ENCODE data around the gene PLPPR5.

The PLPPR5 gene

DNA sequence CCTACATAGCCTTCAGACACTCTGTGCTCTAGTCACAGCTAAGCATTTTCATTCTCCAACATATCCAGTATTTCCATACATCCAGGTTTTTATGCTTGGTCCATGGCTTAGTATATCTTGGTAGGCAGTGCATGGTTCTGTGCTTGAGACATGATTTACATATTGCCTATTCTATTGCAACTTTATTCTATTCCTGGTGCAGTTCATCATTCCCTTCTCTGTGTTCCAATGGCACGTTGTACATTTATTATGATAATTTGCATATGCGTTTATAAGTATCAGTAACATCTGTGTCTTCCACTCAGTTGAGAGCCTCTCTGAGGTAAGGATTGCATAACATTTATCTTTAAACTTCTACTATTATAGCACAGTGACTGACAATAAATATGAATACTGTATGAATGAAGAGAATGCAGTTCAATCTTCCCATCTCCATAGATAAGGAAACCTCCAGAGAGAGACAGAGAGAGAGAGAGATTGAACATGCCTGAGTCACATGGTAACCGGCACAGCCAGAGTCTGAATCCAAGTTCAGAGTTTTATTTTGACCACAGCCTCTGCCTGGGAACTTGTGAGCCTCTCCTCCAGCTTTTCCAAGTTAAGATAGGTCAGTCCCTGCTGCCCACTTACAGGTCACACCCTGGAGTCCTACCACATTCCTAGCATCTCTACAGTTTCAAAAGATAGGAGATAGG lies 41.5 kb downstream of the PLPPR5 start:
- no peak overlapping the region for H3K27ac ChIP-seq (ENCODE audit: low read depth, low read length)

DNA sequence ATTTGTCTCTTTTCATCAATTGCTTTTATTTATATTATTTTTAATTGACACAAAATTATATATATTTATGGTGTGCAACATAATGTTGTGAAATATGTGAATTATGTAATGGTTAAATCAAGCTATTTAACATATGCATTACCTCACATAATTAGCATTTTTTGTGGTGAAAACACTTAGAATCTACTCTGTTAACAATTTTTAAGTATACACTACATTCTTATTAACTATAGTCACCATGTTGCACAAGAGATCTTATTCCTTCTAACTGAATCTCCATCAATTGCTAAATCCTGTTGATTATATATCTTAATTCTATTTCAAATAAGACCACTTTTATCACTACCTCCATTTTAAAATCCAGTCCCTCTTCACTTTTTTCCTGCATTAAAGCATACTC lies 42.5 kb downstream of the PLPPR5 start:
- H3K27me3 ChIP-seq (ENCODE audit: control insufficient read depth, insufficient read depth, low read length), result no peaks in the 10 kb centered on the region
- H3K27ac ChIP-seq (ENCODE audit: low read depth, low read length), result no peak overlapping the region
- H3K4me1 ChIP-seq (ENCODE audit: control insufficient read depth, insufficient read depth, low read length), result no peaks in the 10 kb centered on the region
- H3K36me3 ChIP-seq (ENCODE audit: control insufficient read depth, insufficient read depth, low read length), result no peaks in the 10 kb centered on the region
- no peak overlapping the region for H3K9ac ChIP-seq (ENCODE audit: low read length)
- H3K4me3 ChIP-seq (ENCODE audit: low read length), result no peak overlapping the region

More for the DNA sequence above, 41.5 kb downstream of the PLPPR5 start:
- Histone ChIP-seq H3K9ac (ENCODE audit: low read length) (no peak overlapping the region), H3K36me3 (ENCODE audit: control insufficient read depth, insufficient read depth, low read length) (no peaks in the 10 kb centered on the region), H3K27me3 (ENCODE audit: control insufficient read depth, insufficient read depth, low read length) (no peaks in the 10 kb centered on the region), H3K4me1 (ENCODE audit: control insufficient read depth, insufficient read depth, low read length) (no peaks in the 10 kb centered on the region), H3K4me3 (ENCODE audit: low read length) (no peak overlapping the region)

DNA sequence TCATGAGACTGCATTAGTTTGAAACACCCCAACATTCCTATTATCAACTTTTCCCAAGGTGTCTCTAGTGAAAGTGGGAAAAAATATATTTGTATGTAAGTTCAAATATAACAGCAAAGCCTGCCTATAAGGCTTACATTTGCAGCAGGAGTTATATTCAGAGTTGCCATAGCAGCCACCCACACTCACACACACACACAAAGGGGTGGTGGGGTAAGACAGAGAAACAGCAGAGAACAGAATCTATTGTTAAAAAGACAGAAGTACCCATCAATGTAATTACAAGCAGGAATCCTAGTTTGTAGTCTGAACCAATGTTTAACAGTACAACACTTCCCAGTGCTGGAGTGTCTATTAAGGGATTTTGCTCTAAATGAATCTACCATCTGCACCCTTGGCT lies 55.0 kb downstream of the PLPPR5 start:
- H3K4me3 ChIP-seq (ENCODE audit: low read length), result no peak overlapping the region
- no peak overlapping the region for H3K27ac ChIP-seq (ENCODE audit: low read depth, low read length)
- no peak overlapping the region for H3K9ac ChIP-seq (ENCODE audit: low read length)
- no peaks in the 10 kb centered on the region for H3K36me3 ChIP-seq (ENCODE audit: control insufficient read depth, insufficient read depth, low read length)
- H3K27me3 ChIP-seq (ENCODE audit: control insufficient read depth, insufficient read depth, low read length), result no peaks in the 10 kb centered on the region
- H3K4me1 ChIP-seq (ENCODE audit: control insufficient read depth, insufficient read depth, low read length), result no peaks in the 10 kb centered on the region

DNA sequence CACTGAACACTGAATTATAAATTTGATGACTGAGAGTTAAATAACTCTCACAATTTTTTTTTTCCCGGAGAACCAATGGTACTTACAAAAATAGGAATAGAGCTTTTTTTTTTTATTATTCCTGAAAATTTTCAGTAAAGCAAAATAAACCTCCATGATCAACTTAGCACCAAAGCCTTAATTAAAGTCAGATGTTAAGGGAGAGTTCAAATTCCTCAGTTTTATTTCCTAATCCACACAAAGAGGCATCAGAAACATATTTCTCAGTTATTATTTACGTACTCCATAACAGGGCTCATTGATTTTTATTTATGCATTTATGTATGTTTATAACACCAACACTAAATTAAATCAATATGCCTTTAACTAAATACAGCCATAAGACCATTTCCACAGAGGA lies 55.5 kb downstream of the PLPPR5 start:
- no peak overlapping the region for H3K27ac ChIP-seq (ENCODE audit: low read depth, low read length)
- no peak overlapping the region for H3K4me3 ChIP-seq (ENCODE audit: low read length)
- H3K36me3 ChIP-seq (ENCODE audit: control insufficient read depth, insufficient read depth, low read length), result no peaks in the 10 kb centered on the region
- H3K9ac ChIP-seq (ENCODE audit: low read length), result no peak overlapping the region
- H3K27me3 ChIP-seq (ENCODE audit: control insufficient read depth, insufficient read depth, low read length), result no peaks in the 10 kb centered on the region
- H3K4me1 ChIP-seq (ENCODE audit: control insufficient read depth, insufficient read depth, low read length), result no peaks in the 10 kb centered on the region

DNA sequence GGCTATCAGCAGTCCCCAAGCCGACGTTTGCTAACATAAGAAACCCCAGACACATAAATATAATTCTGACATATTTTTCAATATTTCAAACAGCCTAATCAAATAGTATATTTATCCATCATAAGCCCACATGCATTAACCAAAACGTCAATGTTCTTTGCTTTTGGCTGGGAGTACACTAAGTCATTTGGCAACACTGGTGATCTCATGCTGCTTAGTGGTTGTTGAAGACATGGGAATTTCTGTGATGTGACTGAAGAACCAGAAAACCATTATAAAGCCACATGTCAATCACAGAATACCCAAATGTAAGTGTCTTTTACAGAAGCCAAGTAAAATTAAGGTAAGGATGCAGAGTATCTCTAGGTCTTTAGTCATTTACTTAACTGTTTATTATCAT lies 57.6 kb downstream of the PLPPR5 start:
- Histone ChIP-seq H3K27me3 (ENCODE audit: control insufficient read depth, insufficient read depth, low read length) (no peaks in the 10 kb centered on the region), H3K9ac (ENCODE audit: low read length) (no peak overlapping the region), H3K27ac (ENCODE audit: low read depth, low read length) (no peak overlapping the region)

DNA sequence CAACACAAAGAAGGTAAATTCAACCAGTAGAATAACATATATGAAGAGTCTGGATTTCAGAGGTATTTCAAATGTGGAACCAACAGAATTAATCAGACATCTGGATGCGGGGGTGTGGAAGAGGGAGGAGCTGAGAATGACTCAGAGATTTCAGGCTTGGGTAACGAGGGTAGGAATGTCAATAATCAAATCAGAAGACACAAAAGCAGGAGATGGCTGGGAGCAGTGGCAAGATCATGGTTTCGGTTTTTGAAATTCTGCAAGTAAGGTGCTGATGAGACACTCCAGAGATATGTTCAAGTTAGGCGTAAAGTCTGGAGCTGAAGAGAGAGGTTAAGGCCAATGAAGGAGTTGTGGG lies 64.0 kb downstream of the PLPPR5 start:
- H3K4me3 ChIP-seq (ENCODE audit: low read length), result no peak overlapping the region
- no peaks in the 10 kb centered on the region for H3K27me3 ChIP-seq (ENCODE audit: control insufficient read depth, insufficient read depth, low read length)
- H3K36me3 ChIP-seq (ENCODE audit: control insufficient read depth, insufficient read depth, low read length), result no peaks in the 10 kb centered on the region
- H3K4me1 ChIP-seq (ENCODE audit: control insufficient read depth, insufficient read depth, low read length), result no peaks in the 10 kb centered on the region
- no peak overlapping the region for H3K9ac ChIP-seq (ENCODE audit: low read length)
- H3K27ac ChIP-seq (ENCODE audit: low read depth, low read length), result no peak overlapping the region

More for the DNA sequence above, 57.6 kb downstream of the PLPPR5 start:
- no peaks in the 10 kb centered on the region for H3K4me1 ChIP-seq (ENCODE audit: control insufficient read depth, insufficient read depth, low read length)
- no peaks in the 10 kb centered on the region for H3K36me3 ChIP-seq (ENCODE audit: control insufficient read depth, insufficient read depth, low read length)
- no peak overlapping the region for H3K4me3 ChIP-seq (ENCODE audit: low read length)

DNA sequence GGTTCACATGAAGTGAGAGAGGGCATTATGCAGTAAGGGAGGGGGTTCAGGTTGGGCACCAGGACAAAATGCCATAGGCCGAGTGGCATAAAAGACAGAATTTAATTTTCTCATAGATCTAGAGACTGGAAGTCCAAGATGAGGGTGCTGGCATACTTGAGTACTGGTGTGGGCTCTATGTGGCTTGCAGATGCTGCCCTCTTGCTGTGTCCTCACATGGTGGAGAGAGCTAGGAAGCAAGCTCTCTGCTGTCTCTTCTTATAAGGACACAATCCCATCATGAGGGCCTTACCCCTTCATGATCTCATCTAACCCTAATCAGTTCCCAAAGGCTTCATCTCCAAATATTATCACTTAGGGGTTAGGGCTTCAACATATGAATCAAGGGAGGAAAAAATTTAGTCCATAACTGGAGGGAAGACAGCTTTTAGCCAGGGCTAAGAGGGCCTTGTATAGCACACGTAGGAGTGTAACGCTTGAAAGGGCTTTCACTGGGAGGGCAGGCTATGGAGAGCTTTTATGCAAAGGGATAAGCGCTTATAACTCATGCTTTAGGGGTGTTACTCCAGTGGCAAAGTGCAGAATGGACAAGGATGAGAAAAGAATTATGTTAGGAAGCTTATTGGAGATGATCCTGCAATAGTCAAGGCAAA lies 64.5 kb downstream of the PLPPR5 start:
- Histone ChIP-seq H3K36me3 (ENCODE audit: control insufficient read depth, insufficient read depth, low read length) (no peaks in the 10 kb centered on the region), H3K27ac (ENCODE audit: low read depth, low read length) (no peak overlapping the region), H3K27me3 (ENCODE audit: control insufficient read depth, insufficient read depth, low read length) (no peaks in the 10 kb centered on the region), H3K4me1 (ENCODE audit: control insufficient read depth, insufficient read depth, low read length) (no peaks in the 10 kb centered on the region), H3K4me3 (ENCODE audit: low read length) (no peak overlapping the region), H3K9ac (ENCODE audit: low read length) (no peak overlapping the region)

DNA sequence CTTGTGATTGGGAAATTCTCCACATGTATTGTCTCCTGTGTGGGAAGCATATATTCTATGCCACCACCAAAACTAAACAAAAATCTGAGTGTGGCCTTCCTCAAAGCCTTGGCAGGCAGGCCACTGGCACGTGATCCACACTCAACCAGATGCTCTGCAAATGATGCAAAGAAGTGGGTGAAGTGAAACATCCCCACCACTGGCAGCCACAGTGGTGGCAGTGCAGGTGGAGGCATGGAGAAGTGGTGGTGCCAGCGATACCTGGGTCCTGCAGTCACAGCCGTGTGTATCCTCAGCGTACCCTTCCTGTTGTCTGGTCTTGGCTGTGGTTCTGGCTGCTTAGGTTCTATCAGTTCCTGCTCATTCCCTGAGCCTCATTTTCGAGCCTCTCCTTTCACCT lies 65.2 kb downstream of the PLPPR5 start:
- Histone ChIP-seq H3K4me3 (ENCODE audit: low read length) (no peak overlapping the region), H3K9ac (ENCODE audit: low read length) (no peak overlapping the region), H3K27me3 (ENCODE audit: control insufficient read depth, insufficient read depth, low read length) (no peaks in the 10 kb centered on the region), H3K27ac (ENCODE audit: low read depth, low read length) (no peak overlapping the region), H3K4me1 (ENCODE audit: control insufficient read depth, insufficient read depth, low read length) (no peaks in the 10 kb centered on the region), H3K36me3 (ENCODE audit: control insufficient read depth, insufficient read depth, low read length) (no peaks in the 10 kb centered on the region)

DNA sequence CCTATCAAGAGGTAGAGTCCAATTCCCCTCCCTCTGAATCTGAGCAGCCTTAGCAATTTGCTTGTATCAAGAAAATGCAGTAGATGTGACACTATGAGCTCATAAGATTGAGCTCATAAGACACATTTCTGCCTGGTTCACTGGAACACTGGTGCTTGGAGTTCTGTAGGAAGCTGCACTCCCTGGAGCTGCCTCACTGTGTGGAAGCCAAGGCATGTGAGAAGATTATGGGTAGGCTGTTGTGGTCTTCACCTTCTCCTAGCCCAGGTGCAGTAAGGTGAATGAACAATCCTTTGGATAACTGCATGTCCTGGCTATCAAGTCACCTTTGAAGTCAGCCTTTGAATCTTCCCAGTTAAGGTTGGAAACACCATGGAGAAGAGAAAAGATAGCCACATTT lies 67.3 kb downstream of the PLPPR5 start:
- H3K27ac ChIP-seq (ENCODE audit: low read depth, low read length), result no peak overlapping the region
- no peaks in the 10 kb centered on the region for H3K4me1 ChIP-seq (ENCODE audit: control insufficient read depth, insufficient read depth, low read length)
- H3K27me3 ChIP-seq (ENCODE audit: control insufficient read depth, insufficient read depth, low read length), result no peaks in the 10 kb centered on the region
- H3K4me3 ChIP-seq (ENCODE audit: low read length), result no peak overlapping the region
- H3K36me3 ChIP-seq (ENCODE audit: control insufficient read depth, insufficient read depth, low read length), result no peaks in the 10 kb centered on the region
- no peak overlapping the region for H3K9ac ChIP-seq (ENCODE audit: low read length)

DNA sequence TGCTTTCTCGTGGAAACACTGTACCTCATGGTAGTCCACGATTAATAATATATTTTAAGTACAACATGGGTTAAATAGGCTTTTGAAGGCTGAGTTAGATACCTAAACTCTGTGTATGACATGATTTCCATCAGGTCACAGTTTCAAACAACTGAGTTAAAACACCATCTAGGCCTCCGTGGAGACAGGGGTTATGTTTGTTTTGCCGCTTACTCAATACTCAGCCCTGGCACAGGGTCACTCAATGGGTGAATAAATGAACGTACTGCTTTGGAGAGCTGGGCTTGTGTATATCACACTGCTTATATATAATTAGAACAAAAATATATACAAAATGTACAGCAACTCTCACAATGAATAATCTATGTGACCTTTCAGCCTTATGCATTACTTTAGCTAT lies 72.5 kb downstream of the PLPPR5 start:
- H3K27me3 ChIP-seq (ENCODE audit: control insufficient read depth, insufficient read depth, low read length), result no peaks in the 10 kb centered on the region
- H3K27ac ChIP-seq (ENCODE audit: low read depth, low read length), result no peak overlapping the region
- no peaks in the 10 kb centered on the region for H3K4me1 ChIP-seq (ENCODE audit: control insufficient read depth, insufficient read depth, low read length)
- H3K9ac ChIP-seq (ENCODE audit: low read length), result no peak overlapping the region
- no peak overlapping the region for H3K4me3 ChIP-seq (ENCODE audit: low read length)
- H3K36me3 ChIP-seq (ENCODE audit: control insufficient read depth, insufficient read depth, low read length), result no peaks in the 10 kb centered on the region

DNA sequence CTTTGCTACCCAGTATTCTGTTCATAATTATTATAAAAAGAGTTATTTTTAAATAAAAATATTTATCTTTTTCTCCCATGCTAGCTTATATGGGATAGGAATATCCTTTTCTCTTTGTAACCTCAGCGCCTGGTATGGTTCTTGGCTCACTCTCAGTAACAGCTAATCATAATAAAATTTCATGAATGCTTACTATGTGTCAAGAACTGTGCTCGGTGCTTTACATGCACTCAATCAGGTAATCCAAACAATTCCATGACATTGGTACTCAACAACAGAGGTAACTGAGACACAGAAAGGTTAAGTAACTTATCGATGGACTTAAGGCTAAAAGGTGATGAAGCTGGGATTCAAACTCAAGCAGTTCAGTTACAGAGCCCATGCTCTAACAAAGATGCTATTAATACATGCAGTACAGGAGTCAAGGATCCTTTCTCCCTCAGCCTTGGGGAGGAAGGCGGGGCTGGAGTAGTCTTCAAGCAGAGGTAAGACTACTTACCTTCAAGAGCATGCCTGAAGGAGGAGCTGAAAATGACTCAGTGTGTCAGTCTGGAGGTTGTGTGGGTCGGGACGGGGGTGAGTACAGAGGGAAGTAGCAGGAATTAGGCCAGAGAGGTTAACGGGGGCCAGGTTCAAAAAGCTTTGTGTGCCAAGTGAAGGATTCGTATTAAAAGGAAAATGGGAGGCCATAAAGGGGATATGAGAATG lies 73.4 kb downstream of the PLPPR5 start:
- H3K4me3 ChIP-seq (ENCODE audit: low read length), result no peak overlapping the region
- no peak overlapping the region for H3K9ac ChIP-seq (ENCODE audit: low read length)
- no peaks in the 10 kb centered on the region for H3K27me3 ChIP-seq (ENCODE audit: control insufficient read depth, insufficient read depth, low read length)
- H3K27ac ChIP-seq (ENCODE audit: low read depth, low read length), result no peak overlapping the region
- H3K36me3 ChIP-seq (ENCODE audit: control insufficient read depth, insufficient read depth, low read length), result no peaks in the 10 kb centered on the region
- no peaks in the 10 kb centered on the region for H3K4me1 ChIP-seq (ENCODE audit: control insufficient read depth, insufficient read depth, low read length)

DNA sequence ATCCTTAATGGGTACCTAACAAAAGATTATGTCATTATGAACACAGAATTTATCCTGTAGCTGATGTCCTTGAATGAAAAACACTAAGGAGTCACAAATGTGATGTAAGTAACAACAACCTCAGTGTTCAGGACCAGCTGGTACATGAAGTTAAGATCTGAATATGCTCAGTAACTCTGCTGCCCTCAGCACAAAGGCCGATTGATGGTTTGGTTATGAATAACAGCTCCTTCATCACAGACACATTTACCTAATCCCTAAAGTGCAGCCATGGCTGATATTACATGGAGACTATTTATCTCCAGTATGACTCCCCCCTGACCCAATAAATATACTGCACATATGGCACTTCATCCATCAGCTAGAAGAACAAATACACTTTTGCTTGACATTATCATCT lies 75.2 kb downstream of the PLPPR5 start:
- Histone ChIP-seq H3K27me3 (ENCODE audit: control insufficient read depth, insufficient read depth, low read length) (no peaks in the 10 kb centered on the region), H3K4me1 (ENCODE audit: control insufficient read depth, insufficient read depth, low read length) (no peaks in the 10 kb centered on the region), H3K9ac (ENCODE audit: low read length) (no peak overlapping the region), H3K4me3 (ENCODE audit: low read length) (no peak overlapping the region), H3K27ac (ENCODE audit: low read depth, low read length) (no peak overlapping the region), H3K36me3 (ENCODE audit: control insufficient read depth, insufficient read depth, low read length) (no peaks in the 10 kb centered on the region)

DNA sequence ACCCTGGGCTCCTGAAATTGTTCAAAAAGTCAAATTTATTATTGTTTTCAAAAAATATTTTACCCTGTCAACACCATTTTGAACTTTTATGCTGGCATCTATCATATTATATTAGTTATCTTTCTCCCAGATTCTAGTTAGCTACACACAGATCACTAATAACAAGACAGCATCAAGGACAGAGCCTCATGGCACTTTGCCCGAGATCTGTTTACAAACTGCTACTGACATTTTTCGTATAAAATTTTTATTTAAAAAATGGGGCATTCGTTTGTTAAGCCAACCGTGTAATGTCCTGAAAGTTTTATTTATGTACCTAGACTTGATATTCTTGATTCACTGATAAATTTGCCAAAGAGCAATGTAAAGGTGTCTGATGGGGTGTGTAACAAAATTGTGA lies 78.1 kb downstream of the PLPPR5 start:
- H3K4me3 ChIP-seq (ENCODE audit: low read length), result no peak overlapping the region
- H3K27me3 ChIP-seq (ENCODE audit: control insufficient read depth, insufficient read depth, low read length), result no peaks in the 10 kb centered on the region

More for the DNA sequence above, 78.1 kb downstream of the PLPPR5 start:
- Histone ChIP-seq H3K4me1 (ENCODE audit: control insufficient read depth, insufficient read depth, low read length) (no peaks in the 10 kb centered on the region), H3K27ac (ENCODE audit: low read depth, low read length) (no peak overlapping the region), H3K36me3 (ENCODE audit: control insufficient read depth, insufficient read depth, low read length) (no peaks in the 10 kb centered on the region), H3K9ac (ENCODE audit: low read length) (no peak overlapping the region)
